Esophagus mucosa (tissue), 1 donor: ENCODE results near the gene ATP1A1. TPM values are rescaled to one million over a fixed set of nuclear protein-coding genes. Genes with fewer than 3 reads are reported as not detected.
A peak's percentile ranks its signal among the peaks of the same experiment; 100 is the strongest.

ENCODE experiments used
- ATAC-seq: fragments of 200-7000 bp; cut with Tn5 transposase; one replicate; pipeline ENCODE4 v1.9.1; 2020
- total RNA-seq: library from RNA; stranded (reverse); gene quantifications from one replicate; pipeline ENCODE4 v1.2.4, GENCODE V29; 2023
- donor health status: DM: yes; HTN: yes; CAD: no.

The ATP1A1 gene
- 371 TPM for total RNA-seq

DNA sequence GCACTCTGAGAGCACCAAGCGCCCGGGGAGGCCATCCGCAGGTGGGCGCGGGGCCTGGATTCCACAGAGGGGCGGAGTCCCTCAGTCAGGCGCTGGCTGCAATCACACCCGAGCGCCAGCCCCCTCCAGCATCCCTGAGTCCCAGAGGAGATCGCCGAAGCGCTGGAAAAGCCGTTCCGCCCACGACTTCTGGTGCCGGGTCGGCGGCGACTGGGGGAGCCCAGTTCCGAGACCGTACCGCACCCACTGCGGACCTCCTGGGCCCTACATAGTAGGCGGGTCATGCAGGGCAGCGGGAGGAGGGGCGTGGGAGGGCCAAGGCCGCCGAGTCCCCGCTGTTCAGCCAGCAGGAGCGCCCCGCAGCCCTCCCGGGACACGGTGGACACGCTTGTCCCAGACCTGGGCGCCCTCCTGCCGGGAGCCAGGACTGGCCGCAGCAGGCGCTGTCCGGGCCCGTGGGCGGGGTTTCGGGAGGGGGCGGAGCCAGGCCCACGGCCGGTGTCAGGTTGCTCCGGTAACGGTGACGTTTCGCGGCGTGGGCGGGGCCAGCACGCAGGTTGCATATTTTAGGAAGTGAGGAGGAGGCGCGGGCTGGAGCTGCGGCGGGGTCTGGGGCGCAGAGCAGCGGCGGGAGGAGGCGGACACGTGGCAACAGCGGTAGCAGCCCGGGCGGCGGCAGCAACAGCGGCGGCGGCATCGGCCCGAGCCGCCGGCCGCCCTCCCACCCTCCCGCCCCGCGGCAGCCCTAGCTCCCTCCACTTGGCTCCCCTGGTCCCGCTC, at the start of gene ATP1A1:
ATP1A1 (plus strand) TSS at position 594 of the 780 bp plus-strand sequence. CDS start 268 bp downstream, outside the sequence.
- ATAC-seq: peak; percentile 85

- ATAC-seq: no peak
These were observed 49.6 kb upstream of the ATP1A1 start for GRCh38 chr1:116323491-116323890.

DNA sequence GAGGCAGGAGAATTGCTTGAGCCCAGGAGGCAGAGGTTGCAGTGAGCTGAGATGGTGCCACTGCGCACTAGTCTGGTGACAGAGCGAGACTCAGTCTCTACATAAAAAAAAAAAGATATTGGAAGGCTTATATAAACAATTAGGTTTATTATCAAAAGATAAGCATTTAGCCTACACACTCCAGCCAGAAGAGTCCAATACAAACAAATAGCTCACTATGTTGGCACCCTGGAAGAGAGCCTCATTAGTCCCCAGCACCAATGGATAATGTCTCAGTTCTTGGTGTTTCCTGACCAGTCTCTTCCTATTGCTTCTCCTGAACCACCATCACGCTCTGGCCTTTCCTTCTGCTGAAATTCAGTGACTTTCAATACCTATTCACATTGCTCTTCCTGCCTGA, 48.6 kb upstream of the ATP1A1 start:
- ATAC-seq: no peak

GRCh38 chr1:116325104-116325503, 47.9 kb upstream of the ATP1A1 start:
- ATAC-seq: no peak

GRCh38 chr1:116325922-116326321, 47.1 kb upstream of the ATP1A1 start:
- ATAC-seq: peak; percentile 57

DNA sequence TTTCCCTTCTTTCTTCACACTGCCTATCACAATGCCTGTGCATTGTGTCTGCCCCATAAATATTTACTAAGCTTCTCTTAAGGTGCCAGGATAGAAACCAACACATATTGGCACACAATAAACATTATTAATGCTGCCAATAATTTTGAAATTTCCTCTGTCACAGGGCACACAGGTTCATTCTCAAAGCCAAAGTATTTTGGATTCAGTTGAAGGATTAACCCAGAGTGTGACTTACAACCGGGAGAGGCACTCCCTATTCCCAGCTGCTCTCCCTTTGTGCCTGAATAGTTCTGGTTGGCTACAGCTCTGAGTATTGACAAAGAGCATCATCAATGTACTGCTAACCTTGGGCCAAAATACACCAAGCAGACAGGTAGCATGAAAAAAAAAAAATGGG, 46.6 kb upstream of the ATP1A1 start:
- ATAC-seq: peak; percentile 79

DNA sequence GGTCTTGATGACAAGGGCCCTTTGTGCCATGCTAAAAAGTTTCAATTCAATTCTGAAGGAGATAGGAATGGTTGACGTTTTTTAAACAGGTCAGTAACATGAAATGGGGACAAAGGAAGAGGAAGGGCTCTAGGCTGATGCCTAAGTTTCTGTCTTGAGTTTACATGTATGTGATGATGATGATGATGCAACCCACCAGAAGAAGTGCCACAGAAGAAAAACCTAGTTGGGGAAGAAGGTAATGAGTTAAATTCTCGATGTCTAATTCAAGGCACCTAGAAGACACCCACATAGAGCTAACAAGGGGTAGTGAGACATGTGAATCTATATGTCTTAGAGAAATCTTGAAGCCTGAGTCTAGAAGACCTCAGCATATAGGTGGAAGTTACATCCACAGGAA, 44.4 kb upstream of the ATP1A1 start:
- ATAC-seq: no peak

DNA sequence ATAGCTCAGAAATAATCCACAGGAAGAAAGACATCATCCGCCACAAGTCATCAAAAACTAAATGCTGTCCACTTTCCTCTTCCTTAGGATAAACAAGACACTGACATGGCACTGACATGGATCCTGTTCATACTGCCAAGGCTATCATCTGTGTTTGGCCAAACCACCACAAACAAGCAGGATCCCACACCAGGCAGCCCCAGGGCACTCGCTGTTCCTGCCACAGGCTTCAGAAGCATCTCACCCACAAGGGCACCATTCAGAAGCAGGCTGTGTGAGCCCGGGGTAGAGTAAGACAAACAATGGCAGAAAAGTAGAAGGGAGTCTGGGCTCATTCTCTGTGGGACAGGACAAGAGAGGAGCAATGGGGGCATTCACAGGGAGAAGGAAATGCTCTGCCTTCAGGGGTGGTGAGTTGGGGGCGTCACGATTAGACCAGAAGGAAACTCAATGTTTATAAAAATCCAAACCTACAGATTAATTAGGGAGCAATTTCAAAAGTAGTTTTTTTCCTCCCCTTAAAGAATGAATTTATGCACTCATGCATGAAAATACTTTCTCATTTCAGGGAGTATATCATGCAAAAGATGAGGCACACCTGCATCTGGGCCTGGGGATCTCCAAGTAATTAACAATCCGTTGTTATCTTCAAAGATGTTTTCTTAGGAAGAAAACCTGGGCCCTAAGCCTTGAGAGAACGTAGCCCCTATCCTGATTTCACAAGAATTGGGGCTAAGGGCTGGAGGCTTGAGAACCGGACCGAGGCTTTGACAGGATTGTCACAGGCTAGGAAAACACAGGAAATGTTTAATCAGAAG, 43.3 kb upstream of the ATP1A1 start:
- no peak for ATAC-seq

GRCh38 chr1:116330342-116330652, 42.7 kb upstream of the ATP1A1 start:
- no peak for ATAC-seq

- no peak for ATAC-seq
These were observed 42.2 kb upstream of the ATP1A1 start for GRCh38 chr1:116330846-116331245.

DNA sequence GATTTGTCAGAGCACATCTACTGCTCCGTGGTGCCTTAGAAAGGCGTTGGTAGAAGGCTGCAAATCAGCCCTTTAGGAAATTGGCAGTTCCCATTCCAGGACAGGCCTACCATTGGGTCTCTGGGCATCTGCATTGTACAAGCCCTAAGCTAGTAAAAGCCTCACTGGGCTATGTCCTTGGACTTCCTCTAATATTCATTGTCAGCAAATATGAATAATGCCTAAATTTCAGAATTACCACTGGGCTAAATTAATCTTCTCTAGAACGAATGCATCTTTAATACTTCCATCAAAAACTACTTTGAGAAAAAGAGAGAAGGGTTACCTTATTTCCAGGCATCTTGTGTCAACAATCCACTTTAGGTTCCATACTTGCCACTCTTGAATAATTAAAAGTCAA, 41.5 kb upstream of the ATP1A1 start:
- no peak for ATAC-seq

- ATAC-seq: no peak
These were observed 40.6 kb upstream of the ATP1A1 start for GRCh38 chr1:116332451-116332850.

- peak; percentile 8 for ATAC-seq
These were observed 39.7 kb upstream of the ATP1A1 start for GRCh38 chr1:116333171-116334014.

GRCh38 chr1:116334015-116334547, 39.0 kb upstream of the ATP1A1 start:
- peak; percentile 65 for ATAC-seq

DNA sequence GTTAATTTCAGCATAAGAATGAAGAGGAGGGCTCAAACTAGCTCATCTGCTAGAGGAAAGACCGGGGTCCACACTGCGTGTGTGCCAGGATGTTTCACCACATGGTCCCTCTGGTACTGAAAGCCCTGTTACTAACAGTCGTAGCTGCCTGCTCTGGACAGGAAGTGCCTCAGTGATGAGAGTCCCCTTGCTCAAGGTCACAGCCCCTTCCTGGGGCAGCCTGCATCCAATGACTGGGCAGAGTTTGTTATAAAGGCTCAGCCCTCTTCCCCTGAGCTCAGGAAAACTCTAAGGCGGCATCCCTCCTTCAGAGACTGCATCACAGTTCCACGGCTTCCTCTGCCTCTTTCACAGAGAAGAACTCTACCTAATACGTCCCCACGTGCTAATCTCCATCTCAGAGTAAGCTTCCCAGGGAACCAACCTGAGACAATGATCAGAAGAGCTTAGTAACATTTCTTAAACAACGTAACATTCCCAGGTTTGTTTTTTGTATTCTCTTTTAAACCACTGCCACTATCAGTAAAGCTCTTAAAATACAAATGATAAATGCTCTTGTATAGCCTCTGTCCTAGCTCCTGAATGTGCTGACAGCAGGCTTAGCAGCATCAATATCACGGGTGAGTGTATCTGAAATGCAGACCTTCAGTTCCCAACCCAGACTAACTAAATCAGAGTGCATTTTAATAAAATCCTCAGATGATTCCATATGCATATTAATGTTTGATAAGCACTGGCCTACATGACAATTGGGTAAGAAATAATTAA, 38.0 kb upstream of the ATP1A1 start:
- no peak for ATAC-seq

DNA sequence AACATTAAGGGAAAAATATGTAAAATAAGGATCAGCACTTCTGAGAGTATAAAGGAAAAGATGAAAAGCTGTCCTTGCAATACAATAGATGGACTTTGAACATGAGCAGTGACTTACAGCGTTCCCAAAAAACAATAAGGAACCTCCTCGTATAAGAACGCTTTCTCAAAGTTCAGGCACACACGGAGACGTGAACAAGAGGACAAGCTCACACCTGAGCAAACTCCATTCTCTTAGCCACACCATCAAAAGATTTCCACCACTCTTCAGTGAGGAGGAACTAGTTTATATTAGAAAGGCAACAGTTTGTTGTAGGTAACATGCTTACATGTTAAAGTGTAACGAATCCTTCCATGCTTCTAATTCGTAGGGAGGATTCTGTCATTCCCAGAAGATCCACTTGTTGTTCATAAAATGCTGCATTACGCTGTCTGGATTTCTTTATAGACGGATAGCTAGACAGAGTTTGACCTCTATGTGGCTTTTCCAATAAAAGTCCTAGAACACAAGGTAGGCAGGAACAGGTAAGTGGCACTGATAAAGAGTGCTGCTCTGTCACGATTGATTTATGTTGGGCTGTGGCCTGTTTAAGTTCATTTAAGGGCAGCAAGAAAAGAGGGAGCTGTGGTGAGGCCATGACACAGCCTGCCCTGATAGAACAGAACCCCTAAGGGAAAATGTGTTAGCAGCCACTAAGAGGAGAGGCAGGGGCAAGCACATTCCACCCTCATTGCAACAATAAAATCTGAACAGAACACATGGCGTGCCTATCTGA, 37.0 kb upstream of the ATP1A1 start:
- ATAC-seq: no peak

- ATAC-seq: no peak
These were observed 35.6 kb upstream of the ATP1A1 start for GRCh38 chr1:116337398-116337797.

- no peak for ATAC-seq
These were observed 34.6 kb upstream of the ATP1A1 start for GRCh38 chr1:116338400-116338799.

DNA sequence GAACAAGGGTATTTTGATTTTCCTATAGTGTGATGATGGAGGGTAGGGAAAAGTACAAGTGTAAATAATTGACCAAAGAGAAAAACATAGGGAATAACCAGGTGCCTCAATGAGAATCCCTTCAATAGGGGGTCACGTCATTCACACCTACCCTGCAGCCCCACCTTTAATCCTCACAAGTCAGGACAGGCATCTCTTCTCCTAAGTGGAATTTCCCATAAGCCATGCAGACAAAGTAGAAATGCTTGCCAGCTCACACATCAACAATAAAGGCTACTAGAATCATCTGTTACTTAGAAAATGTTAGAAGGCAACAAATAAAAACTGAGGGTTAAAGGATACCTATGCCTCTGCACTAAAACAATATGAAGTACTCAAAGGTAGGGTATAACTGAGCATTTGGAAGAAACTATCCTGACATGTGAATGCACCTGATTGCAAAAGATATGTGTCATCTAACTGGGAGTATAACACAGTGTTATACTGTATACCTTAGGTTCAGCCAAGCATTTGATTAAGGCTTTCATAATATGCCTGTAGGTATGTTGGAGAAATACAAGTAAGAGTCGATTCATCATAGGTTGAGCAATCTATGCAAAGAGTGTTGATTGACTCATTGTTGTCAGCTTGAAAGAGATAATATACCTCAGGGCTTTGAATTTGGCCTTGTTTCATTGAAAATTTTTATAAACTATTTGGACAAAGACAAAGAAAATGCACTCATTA, 32.4 kb upstream of the ATP1A1 start:
- peak; percentile 98 for ATAC-seq

GRCh38 chr1:116343019-116343418, 30.0 kb upstream of the ATP1A1 start:
- ATAC-seq: no peak

GRCh38 chr1:116345011-116345410, 28.0 kb upstream of the ATP1A1 start:
- no peak for ATAC-seq
